Stimulated activated CD4-positive, alpha-beta T cell treated with anti-CD3 and anti-CD28 coated beads, Interleukin-15, amount 100 ng/mL, for 1 hour (primary cell): ENCODE measurements around the gene GAL3ST1.
"Not testable (repeated sequence)": the region's sequence is repeated elsewhere in the genome, so short reads cannot be mapped to it uniquely, and the experiment has no call there.

Experiments used
- DNase-seq, 2 donors: peaks; one replicate each; pipeline ENCODE4 v3.0.0-alpha.2; 2020; ENCODE audit warnings: low read depth in 1 of 2, low spot score in 1 of 2

The GAL3ST1 gene

GRCh38 chr22:30566125-30566524 lies 8.3 kb downstream of the GAL3ST1 start:
- DNase-seq: no peak

DNA sequence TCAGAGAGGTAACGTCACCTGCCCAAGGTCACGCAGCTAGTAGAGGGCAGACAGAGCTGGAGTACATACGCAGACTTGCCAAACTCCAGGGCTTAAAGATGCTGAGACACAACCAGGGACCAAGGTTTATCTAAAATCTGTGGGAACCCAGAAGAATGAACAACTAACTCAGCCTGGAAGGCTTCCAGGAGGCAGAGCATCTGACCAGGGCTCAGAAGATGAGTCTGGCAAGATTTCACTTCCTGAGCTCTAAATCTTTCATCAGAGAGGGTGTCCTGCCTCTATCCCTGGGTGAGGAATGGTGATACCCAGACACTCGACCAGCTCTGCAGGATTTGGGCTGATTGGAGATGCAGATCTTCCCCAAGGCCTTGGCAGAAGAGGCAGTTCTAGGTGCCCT lies 9.1 kb downstream of the GAL3ST1 start:
- no peak for DNase-seq

- DNase-seq: no peak
Observed at GRCh38 chr22:30564761-30565119, 9.7 kb downstream of the GAL3ST1 start.

DNA sequence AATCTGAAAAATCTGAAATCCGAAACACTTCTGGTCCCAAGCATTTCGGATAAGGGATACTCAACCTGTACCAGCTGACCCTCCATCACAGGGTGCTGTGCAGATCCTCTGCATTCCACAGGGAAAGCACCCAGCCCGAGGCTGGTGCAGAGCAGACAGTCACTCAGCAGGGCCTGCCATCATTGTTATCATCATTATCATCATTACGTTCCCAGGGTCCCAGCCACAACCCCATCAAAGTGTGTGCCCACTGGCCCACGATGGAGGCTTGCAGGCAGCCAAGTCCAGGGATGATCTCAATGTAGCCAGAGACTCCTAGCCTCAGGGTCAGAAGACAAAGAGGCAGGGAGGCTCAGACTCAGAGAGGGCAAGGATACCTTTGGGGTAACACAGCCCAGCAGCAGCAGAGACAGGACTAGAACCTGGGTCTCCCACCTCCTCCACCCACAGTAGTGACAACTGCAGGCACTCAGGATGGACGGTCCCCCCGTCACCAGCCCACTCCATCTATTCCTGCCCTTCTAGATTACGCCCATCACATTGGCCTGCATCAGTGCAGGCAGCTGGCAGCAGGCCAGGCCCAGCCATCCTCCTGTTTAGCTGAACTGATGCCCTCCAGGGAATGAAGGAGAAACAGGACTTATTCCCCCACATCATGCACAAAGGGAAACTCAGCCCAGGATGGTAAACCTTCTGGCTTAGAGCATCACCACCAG lies 10.3 kb downstream of the GAL3ST1 start:
- no peak for DNase-seq

DNA sequence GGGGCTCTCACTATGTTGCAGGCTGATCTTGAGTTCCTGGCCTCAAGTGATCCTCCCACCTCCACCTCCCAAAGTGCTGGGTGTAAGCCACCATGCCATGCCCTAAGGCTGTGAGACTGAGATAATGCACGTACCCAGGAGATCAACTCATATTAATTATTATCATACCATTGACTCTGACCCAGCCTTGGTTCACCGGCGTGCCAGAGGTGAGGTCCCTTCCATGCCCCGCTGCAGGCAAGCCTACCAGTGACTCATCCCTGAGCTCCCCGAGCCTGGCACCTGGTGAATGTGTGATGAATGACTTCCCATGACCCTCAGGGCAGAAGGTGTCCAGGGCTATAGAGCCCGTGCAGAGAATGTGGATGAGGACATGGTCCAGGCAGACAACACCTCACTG lies 12.1 kb downstream of the GAL3ST1 start:
- DNase-seq: no peak

- no peak for DNase-seq
Observed at GRCh38 chr22:30561402-30562189, 12.9 kb downstream of the GAL3ST1 start.

GRCh38 chr22:30560643-30561202 lies 13.7 kb downstream of the GAL3ST1 start:
- not testable (repeated sequence) for DNase-seq

DNA sequence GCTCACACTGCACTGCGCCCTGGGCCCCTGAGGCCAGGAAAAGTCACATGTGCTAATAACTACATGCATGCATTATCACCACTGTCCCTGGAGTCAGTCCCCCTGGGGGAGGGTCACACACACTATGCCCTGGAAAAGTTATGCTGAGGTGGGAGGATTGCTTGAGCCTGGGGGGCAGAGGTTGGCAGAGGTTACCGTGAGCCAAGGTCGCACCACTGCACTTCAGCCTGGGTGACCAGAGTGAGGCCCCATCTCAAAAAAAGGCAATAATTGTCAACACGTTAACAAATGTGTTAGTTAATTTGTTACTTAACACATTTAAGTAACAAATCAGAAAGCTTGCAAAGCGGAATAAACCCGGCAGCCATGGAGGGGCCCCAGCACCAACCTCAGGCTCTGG lies 14.6 kb downstream of the GAL3ST1 start:
- DNase-seq: no peak

GRCh38 chr22:30557243-30557642 lies 17.2 kb downstream of the GAL3ST1 start:
- DNase-seq: no peak

DNA sequence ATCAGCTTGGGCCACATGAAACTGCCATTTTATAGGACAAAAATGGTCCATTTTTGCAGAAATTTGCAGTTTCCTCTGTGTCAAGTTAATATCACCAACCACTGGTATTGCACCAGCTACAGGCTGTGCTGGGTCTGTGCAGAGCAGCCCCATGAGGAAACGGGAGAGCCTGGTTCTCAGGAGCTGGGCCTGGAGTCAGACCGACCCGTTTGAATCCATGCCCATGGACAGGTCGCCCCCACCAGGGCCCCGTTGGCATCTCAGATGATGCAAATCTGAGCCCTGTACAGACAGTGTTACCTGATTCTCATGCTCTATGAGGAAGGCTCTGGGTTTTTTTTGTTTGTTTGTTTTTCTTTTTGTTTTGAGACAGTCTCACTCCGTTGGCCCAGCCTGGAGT lies 18.1 kb downstream of the GAL3ST1 start:
- no peak for DNase-seq

GRCh38 chr22:30555282-30556210 lies 18.9 kb downstream of the GAL3ST1 start:
- DNase-seq: no peak

DNA sequence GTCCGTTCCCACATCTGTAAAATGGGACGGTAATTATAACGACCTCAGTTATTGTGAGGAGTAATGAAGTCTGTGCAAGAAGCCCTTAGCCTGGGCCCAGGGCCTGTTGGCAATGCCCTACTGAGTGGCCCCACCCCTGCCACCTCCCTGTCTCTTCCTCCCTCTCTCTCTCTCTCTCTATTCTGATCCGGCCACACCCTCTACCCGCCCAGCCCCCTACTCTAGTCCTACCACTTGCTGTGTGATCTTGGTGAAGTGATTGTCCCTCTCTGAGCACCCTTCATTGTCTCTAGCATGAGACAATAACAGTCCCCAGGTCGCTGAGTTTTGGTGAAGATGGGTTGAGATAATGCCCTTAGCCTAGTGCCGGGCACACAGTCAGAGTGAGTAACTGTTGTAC lies 20.5 kb downstream of the GAL3ST1 start:
- no peak for DNase-seq

GRCh38 chr22:30552719-30553118 lies 21.7 kb downstream of the GAL3ST1 start:
- no peak for DNase-seq

GRCh38 chr22:30551813-30552212 lies 22.7 kb downstream of the GAL3ST1 start:
- DNase-seq: not testable (repeated sequence)

DNA sequence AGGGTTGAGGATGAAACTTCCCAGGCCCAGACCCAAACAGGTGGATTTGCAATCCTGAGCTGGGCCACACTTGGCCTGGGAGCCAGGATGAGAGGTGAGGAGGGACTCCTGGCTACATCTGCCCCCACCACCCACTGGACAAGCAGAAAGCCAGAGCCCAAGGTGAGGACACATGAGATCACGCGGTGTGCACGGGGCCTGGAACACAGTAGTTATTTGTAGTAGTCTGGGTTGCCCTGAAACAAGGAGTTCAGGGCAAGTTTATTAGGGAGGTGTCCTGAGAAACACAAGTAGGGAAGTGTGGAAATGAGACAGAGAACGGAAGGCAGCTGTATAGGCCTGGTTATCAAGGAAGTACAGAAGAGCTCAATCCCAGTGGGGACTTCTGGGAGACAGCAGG lies 27.3 kb downstream of the GAL3ST1 start:
- no peak for DNase-seq

GRCh38 chr22:30546616-30547015 lies 27.8 kb downstream of the GAL3ST1 start, which contains the start of gene SEC14L6:
SEC14L6 (minus strand) TSS chr22:30546741; CDS start chr22:30546682, 59 bp downstream.
- no peak for DNase-seq

DNA sequence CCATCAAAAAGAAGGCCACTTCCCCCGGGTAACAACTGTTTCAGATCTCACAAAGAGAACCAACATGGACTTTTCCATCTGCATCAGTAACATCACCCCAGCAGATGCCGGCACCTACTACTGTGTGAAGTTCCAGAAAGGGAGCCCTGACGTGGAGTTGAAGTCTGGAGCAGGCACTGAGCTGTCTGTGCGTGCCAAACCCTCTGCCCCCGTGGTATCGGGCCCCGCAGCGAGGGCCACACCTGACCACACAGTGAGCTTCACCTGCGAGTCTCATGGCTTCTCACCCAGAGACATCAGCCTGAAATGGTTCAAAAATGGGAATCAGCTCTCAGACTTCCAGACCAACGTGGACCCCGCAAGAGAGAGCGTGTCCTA lies 31.7 kb downstream of the GAL3ST1 start:
- DNase-seq: no peak

GRCh38 chr22:30541961-30542810 lies 32.3 kb downstream of the GAL3ST1 start:
- no peak for DNase-seq

GRCh38 chr22:30541511-30541910 lies 33.0 kb downstream of the GAL3ST1 start:
- DNase-seq: not testable (repeated sequence)

DNA sequence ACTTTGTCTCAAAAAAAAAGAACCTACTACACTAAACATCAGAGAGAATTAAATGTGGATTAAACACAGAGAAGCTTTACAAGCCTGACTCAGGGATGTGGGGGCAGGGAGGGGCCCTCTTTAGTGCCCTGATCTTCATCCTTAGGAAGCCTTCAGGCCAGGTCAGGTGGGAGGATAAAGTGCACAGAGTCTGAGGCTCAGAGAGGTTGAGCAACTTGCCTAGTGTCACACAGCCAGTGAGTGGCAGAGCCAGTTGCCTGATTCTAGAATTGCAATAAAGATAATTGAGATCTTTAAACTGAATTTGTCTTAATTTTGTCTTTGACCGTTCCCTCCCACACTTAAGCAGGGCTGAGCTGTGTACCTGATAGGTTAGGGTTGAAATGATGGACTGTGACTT lies 35.1 kb downstream of the GAL3ST1 start:
- DNase-seq: no peak
